Measurements from ENCODE around the gene KHK. TPM values are rescaled to one million over a fixed set of nuclear protein-coding genes. Genes with fewer than 3 reads are reported as not detected.
A peak's percentile ranks its signal among the peaks of the same experiment; 100 is the strongest.

The KHK gene
- total and polyA plus RNA-seq, 9 donors, result 1.3 to 10.7 (median 5.2) TPM

GRCh38 chr2:27097341-27097740, 10.8 kb downstream of the KHK start:
- DNase-seq, result peak in 1 of 5 donors; percentile 17
- no peaks in the 10 kb centered on the region for H3K27me3 ChIP-seq
- no peaks in the 10 kb centered on the region for H3K36me3 ChIP-seq
- TF ChIP-seq EP300 (IDR thresholded peaks at IDR 0.05), result no peak
- no peak for TF ChIP-seq CTCF (IDR thresholded peaks at IDR 0.05)
- no peak for TF ChIP-seq POLR2A (IDR thresholded peaks at IDR 0.05)
- no peak overlapping the region for H3K27ac ChIP-seq
- no peak overlapping the region for H3K4me3 ChIP-seq
- intact Hi-C loops (cut with DNase I), result loop anchor here (5.0 to 10.0 kb wide), 4 partner anchors 95 to 185 kb away; partner anchors contain the start of genes DNAJC5G (in 3 of the 4) and TRIM54 (in 1 of the 4)
- H3K4me1 ChIP-seq (ENCODE audit: insufficient read depth), result no peaks in the 10 kb centered on the region
- 79 to 86% (median 84%) methylated on average over 14 of the region's 14 CpGs for WGBS, 3 donors
- no peaks in the 10 kb centered on the region for H3K9me3 ChIP-seq

GRCh38 chr2:27099334-27099955, 12.9 kb downstream of the KHK start:
- Histone ChIP-seq H3K27ac (no peak overlapping the region), H3K36me3 (no peaks in the 10 kb centered on the region), H3K4me1 (ENCODE audit: insufficient read depth) (no peaks in the 10 kb centered on the region), H3K9me3 (no peaks in the 10 kb centered on the region), H3K4me3 (no peak overlapping the region), H3K27me3 (no peaks in the 10 kb centered on the region)
- no peak for TF ChIP-seq EP300 (IDR thresholded peaks at IDR 0.05)
- intact Hi-C loops (cut with DNase I), result loop anchor here (5.0 to 10.0 kb wide), 4 partner anchors 93 to 183 kb away; partner anchors contain the start of genes DNAJC5G (in 3 of the 4) and TRIM54 (in 1 of the 4)
- no peak for DNase-seq
- WGBS, 3 donors, result 87 to 91% (median 88%) methylated on average over 19 of the region's 19 CpGs

- H3K27ac ChIP-seq, result no peak overlapping the region
Observed at GRCh38 chr2:27100036-27100435, 13.5 kb downstream of the KHK start.

GRCh38 chr2:27102329-27102728, 15.8 kb downstream of the KHK start:
- Histone ChIP-seq H3K4me3 (no peak overlapping the region), H3K9me3 (no peaks in the 10 kb centered on the region), H3K4me1 (ENCODE audit: insufficient read depth) (no peaks in the 10 kb centered on the region), H3K36me3 (no peaks in the 10 kb centered on the region), H3K27me3 (no peaks in the 10 kb centered on the region), H3K27ac (no peak overlapping the region)
- intact Hi-C loops (cut with DNase I), result loop anchor here in 1 of 4 donors (5.0 kb wide), 1 partner anchor 90 kb away; no protein-coding TSS in a partner anchor
- WGBS, 3 donors, result 73 to 80% (median 78%) methylated on average over 4 to 5 of the region's 5 CpGs
- DNase-seq, result no peak
- TF ChIP-seq POLR2A (IDR thresholded peaks at IDR 0.05) (no peak), CTCF (IDR thresholded peaks at IDR 0.05) (no peak), EP300 (IDR thresholded peaks at IDR 0.05) (no peak)

More at GRCh38 chr2:27100036-27100435, 13.5 kb downstream of the KHK start:
- TF ChIP-seq POLR2A (IDR thresholded peaks at IDR 0.05), result no peak
- TF ChIP-seq EP300 (IDR thresholded peaks at IDR 0.05), result no peak
- TF ChIP-seq CTCF (IDR thresholded peaks at IDR 0.05), result no peak
- 71 to 73% (median 72%) methylated on average over 9 to 10 of the region's 10 CpGs for WGBS, 3 donors
- no peaks in the 10 kb centered on the region for H3K4me1 ChIP-seq (ENCODE audit: insufficient read depth)
- no peaks in the 10 kb centered on the region for H3K9me3 ChIP-seq
- intact Hi-C loops (cut with DNase I), result loop anchor here in 1 of 4 donors (5.0 kb wide), 1 partner anchor 92 kb away; no protein-coding TSS in a partner anchor
- H3K4me3 ChIP-seq, result no peak overlapping the region
- no peaks in the 10 kb centered on the region for H3K27me3 ChIP-seq
- no peak for DNase-seq
- H3K36me3 ChIP-seq, result no peaks in the 10 kb centered on the region

- 21 to 40% (median 28%) methylated on average over 3 of the region's 3 CpGs for WGBS, 3 donors
- H3K27ac ChIP-seq, result no peak overlapping the region
Observed at GRCh38 chr2:27105981-27106380, 19.4 kb downstream of the KHK start.

More at GRCh38 chr2:27105981-27106380, 19.4 kb downstream of the KHK start:
- H3K27me3 ChIP-seq, result no peaks in the 10 kb centered on the region
- H3K4me1 ChIP-seq (ENCODE audit: insufficient read depth), result no peaks in the 10 kb centered on the region
- H3K9me3 ChIP-seq, result no peaks in the 10 kb centered on the region
- DNase-seq, result no peak
- no peaks in the 10 kb centered on the region for H3K36me3 ChIP-seq
- intact Hi-C loops (cut with DNase I), result no loop called here
- no peak overlapping the region for H3K4me3 ChIP-seq
- no peak for TF ChIP-seq EP300 (IDR thresholded peaks at IDR 0.05)
- TF ChIP-seq POLR2A (IDR thresholded peaks at IDR 0.05), result no peak
- no peak for TF ChIP-seq CTCF (IDR thresholded peaks at IDR 0.05)
